HG02981 (cell line): Measurements from ENCODE around the gene FOXQ1.
"Not testable (repeated sequence)": the region's sequence is repeated elsewhere in the genome, so short reads cannot be mapped to it uniquely, and the experiment has no call there.

Source experiments
- ATAC-seq: cut with Tn5 transposase; IDR thresholded peaks from one replicate; pipeline ENCODE4 v1.9.1; 2021; ENCODE audit warnings: mild to moderate bottlenecking, moderate library complexity; ENCODE audit not compliant: unreplicated experiment

The FOXQ1 gene

GRCh38 chr6:1318584-1318983 is 6.7 kb downstream of the FOXQ1 start:
- not testable (repeated sequence) for ATAC-seq

DNA sequence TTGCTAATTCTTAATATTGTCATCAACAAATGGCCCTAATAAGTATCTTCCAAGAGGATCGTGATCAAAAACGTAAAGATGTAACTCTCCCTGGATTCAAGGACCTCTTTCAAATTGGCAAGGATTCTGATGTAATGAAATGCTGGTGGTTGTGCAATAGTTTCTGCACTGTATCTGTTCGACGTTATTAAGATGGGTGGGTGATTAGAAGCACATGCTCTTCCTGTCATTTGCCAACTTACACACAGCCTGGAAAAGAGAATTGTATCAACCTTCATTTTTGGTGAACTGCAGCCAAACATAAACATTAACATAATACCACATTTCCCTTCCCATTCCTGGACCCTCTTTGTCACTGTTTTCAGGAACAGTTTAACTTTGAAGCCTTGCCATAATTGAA is 9.8 kb downstream of the FOXQ1 start:
- ATAC-seq = no peak

GRCh38 chr6:1322156-1322555 is 10.3 kb downstream of the FOXQ1 start:
- no peak for ATAC-seq

GRCh38 chr6:1322696-1323219 is 10.9 kb downstream of the FOXQ1 start:
- ATAC-seq = no peak

GRCh38 chr6:1324936-1325335 is 13.0 kb downstream of the FOXQ1 start:
- ATAC-seq = no peak

- ATAC-seq = no peak
Measured at GRCh38 chr6:1325461-1326309, 13.8 kb downstream of the FOXQ1 start.

DNA sequence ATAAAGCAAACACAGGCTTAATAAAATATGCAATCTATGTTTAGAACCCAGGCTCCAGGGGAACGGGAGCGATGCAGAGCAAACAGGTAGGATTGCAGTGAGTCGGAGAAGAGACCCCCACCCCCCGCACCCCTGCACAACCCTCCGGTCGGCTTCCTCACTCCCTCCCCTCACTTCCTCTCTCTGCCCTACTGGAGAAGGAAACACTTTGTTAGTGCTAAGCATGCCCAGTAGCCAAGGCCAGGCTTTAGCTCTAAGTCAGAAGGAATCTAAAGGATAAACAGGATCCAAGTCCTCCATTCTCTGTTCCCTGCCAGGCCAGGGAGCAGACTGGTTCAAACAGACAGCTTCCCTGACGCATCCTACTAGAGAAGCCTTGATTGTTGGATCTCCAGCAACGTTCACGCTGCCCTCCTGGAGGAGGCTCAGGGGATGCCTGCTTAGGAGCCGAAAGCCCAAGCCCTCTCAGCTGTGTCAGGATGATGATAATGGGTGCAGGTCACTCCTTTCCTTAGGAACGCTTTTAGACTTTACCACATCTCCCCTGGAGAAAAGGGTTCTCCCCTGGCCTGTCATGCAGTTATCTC is 14.7 kb downstream of the FOXQ1 start:
- no peak for ATAC-seq

DNA sequence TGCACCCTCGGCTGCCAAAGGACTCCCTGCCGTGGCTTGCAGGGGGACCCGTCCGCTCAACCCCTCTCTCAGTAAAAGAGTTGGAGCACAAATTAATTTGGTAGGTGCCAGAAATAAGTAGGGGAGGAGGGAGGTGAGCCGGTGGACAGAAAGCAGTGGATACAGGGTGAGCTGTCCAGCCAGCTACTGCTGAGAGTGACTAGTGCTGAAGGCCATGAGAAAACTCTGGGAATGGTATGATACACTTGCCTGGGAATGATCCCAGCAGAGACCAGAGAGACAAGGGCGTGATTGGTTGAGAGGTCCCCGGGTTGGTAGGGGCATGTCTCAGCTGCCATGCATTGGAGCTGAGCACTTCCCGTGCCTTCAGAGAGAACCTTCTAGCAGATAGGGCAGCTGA is 15.7 kb downstream of the FOXQ1 start:
- ATAC-seq = no peak

- ATAC-seq = no peak
Measured at GRCh38 chr6:1328129-1328800, 16.4 kb downstream of the FOXQ1 start.

- no peak for ATAC-seq
Measured at GRCh38 chr6:1329708-1330107, 17.8 kb downstream of the FOXQ1 start.

DNA sequence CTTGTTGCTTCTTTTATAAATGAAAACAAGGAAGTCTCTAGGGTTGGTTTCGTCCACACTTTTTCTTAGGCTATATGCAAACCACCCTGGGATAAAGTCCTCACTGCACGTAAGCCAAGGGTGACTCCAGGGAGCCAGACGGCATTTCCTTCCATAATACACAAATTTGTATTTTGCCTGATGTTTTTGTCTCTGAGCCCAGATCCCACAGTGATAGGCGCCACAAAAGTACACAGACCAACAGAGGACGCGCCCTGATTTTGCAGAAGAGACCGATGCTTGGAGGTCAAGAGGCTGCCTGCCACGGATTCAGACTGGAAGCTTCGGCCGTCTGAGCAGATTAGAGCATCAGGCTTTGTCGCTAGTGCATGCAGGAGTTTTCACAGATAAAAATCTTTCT is 22.8 kb downstream of the FOXQ1 start:
- ATAC-seq = no peak

- no peak for ATAC-seq
Measured at GRCh38 chr6:1335367-1336037, 23.6 kb downstream of the FOXQ1 start.

- ATAC-seq = no peak
Measured at GRCh38 chr6:1336246-1336843, 24.4 kb downstream of the FOXQ1 start.

DNA sequence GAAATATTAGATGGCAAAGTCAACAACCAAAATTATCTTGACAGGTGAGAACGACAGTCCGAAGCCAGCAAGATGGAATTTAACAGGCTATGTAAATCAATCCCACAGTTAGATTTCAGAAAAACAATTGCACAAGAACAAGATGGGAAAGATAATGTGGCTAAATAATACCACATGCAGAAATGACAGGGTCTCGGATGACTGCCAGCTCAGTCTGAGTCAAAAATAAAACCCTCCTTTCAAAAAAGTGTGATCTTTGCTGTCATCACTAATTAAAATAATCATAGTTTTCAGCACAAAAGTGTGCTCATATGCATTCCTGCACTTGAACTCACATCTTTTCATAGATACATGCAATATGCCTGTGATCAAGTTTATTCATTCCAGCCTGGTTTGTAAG is 25.9 kb downstream of the FOXQ1 start:
- no peak for ATAC-seq

DNA sequence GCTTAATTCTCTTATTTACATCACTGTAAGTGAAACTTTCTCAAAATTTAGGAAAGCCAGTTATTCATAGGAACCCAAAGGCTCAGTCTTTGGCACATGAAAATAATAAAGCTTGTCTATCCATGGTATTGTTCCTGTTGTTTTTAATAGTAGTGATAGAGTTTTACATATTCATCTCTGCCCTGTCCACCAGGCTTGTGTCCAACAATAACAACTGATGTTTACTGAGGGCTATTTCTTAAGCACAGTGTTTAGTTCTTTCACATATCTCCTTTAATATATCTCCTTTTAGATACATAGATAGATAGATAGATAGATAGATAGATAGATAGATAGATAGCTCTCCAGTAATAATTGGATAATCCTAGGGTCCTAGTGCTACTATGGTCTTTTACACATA is 34.2 kb downstream of the FOXQ1 start:
- no peak for ATAC-seq

GRCh38 chr6:1346558-1347091 is 34.7 kb downstream of the FOXQ1 start:
- ATAC-seq = no peak

- no peak for ATAC-seq
Measured at GRCh38 chr6:1347161-1347560, 35.3 kb downstream of the FOXQ1 start.

DNA sequence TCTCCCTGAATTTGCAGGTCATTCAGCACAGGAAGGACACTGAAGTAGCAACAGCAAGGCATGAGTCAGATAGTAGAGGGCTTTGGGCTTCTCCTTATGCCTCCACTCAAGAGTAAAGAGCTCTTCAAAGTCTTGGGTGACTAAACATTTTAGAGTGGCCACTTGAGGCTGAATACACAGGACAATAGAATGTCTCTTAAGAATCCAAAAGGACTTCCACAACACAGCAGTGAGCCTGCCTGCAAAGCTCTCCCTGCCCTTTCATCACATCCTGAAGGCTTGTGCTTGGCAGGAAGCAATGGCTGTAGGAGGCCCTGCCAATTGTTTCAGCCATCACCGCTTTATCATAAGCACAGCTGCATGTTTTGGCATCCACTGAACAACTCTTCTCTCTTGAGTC is 36.8 kb downstream of the FOXQ1 start:
- ATAC-seq = no peak

GRCh38 chr6:1349655-1350054 is 37.8 kb downstream of the FOXQ1 start:
- no peak for ATAC-seq

- ATAC-seq = no peak
Measured at GRCh38 chr6:1351381-1352008, 39.6 kb downstream of the FOXQ1 start.
